ENCODE data around the gene SNX17. TPM values are rescaled to one million over a fixed set of nuclear protein-coding genes. Genes with fewer than 3 reads are reported as not detected.

Gene SNX17
- total and polyA plus RNA-seq, 2 of the 13 experiments (the other 11 are each of a cell fraction or from before 2014, with no cell fraction given) = 75.0 to 109 TPM

GRCh38 chr2:27370026-27370815, at the start of gene SNX17, which contains the start of gene EIF2B4 (continued):
- TF ChIP-seq ASH2L (IDR thresholded peaks at IDR 0.05; ENCODE audit: insufficient read length, low read depth, low read length) (peak; percentile 98), ONECUT2 (CRISPR knock-in tag; IDR thresholded peaks at IDR 0.05) (peak; percentile 21; the same call in 1 of the 2 replicates), E2F2 (CRISPR knock-in tag; IDR thresholded peaks at IDR 0.05; ENCODE audit: borderline replicate concordance) (peak; percentile 46), DR1 (CRISPR knock-in tag; IDR thresholded peaks at IDR 0.05) (peak; percentile 86; the same call in 1 of the 2 replicates), PATZ1 (CRISPR knock-in tag; IDR thresholded peaks at IDR 0.05) (peak; percentile 73), KMT2B (CRISPR knock-in tag; IDR thresholded peaks at IDR 0.05) (peak; percentile 92), GABPA (IDR thresholded peaks at IDR 0.05; ENCODE audit: low read depth, low read length) (no peak), GABPA (CRISPR knock-in tag; IDR thresholded peaks at IDR 0.05; ENCODE audit: low read depth) (peak; percentile 89), TCF7 (IDR thresholded peaks at IDR 0.05; ENCODE audit: low read depth) (peak; percentile 96), POLR2AphosphoS5 (IDR thresholded peaks at IDR 0.05; ENCODE audit: low read depth, low read length) (peak; percentile 97), SALL1 (CRISPR knock-in tag; IDR thresholded peaks at IDR 0.05) (peak; percentile 92), CREB1 (IDR thresholded peaks at IDR 0.05) (peak; percentile 85), CREB1 (CRISPR knock-in tag; IDR thresholded peaks at IDR 0.05) (peak; percentile 96), ZBTB3 (CRISPR knock-in tag; IDR thresholded peaks at IDR 0.05; ENCODE audit: borderline replicate concordance, low read depth) (peak; percentile 85; the same call in 1 of the 2 replicates), ETV6 (CRISPR knock-in tag; conservative IDR thresholded peaks at IDR 0.05) (peak; percentile 85), ZNF841 (CRISPR knock-in tag; IDR thresholded peaks at IDR 0.05; ENCODE audit: borderline replicate concordance) (no peak), FOSL2 (CRISPR knock-in tag; IDR thresholded peaks at IDR 0.05) (peak; percentile 81; the same call in 1 of the 2 replicates), SKI (IDR thresholded peaks at IDR 0.05; ENCODE audit: partially characterized antibody) (peak; percentile 80)
- TF ChIP-seq, protein P1, sequence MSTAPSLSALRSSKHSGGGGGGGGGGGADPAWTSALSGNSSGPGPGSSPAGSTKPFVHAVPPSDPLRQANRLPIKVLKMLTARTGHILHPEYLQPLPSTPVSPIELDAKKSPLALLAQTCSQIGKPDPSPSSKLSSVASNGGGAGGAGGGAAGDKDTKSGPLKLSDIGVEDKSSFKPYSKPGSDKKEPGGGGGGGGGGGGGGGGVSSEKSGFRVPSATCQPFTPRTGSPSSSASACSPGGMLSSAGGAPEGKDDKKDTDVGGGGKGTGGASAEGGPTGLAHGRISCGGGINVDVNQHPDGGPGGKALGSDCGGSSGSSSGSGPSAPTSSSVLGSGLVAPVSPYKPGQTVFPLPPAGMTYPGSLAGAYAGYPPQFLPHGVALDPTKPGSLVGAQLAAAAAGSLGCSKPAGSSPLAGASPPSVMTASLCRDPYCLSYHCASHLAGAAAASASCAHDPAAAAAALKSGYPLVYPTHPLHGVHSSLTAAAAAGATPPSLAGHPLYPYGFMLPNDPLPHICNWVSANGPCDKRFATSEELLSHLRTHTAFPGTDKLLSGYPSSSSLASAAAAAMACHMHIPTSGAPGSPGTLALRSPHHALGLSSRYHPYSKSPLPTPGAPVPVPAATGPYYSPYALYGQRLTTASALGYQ (CRISPR knock-in tag; IDR thresholded peaks at IDR 0.05) = peak; percentile 93
- TF ChIP-seq, protein P2, sequence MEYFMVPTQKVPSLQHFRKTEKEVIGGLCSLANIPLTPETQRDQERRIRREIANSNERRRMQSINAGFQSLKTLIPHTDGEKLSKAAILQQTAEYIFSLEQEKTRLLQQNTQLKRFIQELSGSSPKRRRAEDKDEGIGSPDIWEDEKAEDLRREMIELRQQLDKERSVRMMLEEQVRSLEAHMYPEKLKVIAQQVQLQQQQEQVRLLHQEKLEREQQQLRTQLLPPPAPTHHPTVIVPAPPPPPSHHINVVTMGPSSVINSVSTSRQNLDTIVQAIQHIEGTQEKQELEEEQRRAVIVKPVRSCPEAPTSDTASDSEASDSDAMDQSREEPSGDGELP (IDR thresholded peaks at IDR 0.05; ENCODE audit: borderline replicate concordance, low read depth) = peak; percentile 86

Measured in HepG2 (cell line).